ENCODE results near the gene GDAP2.

GRCh38 chr1:117851687-117852086 lies 77.7 kb downstream of the GDAP2 start:
- TF ChIP-seq SUZ12 (IDR thresholded peaks at IDR 0.05) (no peak), FOXA1 (IDR thresholded peaks at IDR 0.05) (no peak), LEF1 (IDR thresholded peaks at IDR 0.05; ENCODE audit: borderline replicate concordance) (no peak), FOXM1 (IDR thresholded peaks at IDR 0.05; ENCODE audit: borderline replicate concordance) (no peak), ARNT (IDR thresholded peaks at IDR 0.05) (no peak), HDGF (IDR thresholded peaks at IDR 0.05; ENCODE audit: borderline replicate concordance) (no peak), BHLHE40 (IDR thresholded peaks at IDR 0.05; ENCODE audit: borderline replicate concordance) (no peak), SP1 (IDR thresholded peaks at IDR 0.05) (no peak)

Data from HEK293T (cell line).